Liver (tissue), 3 donors: ENCODE measurements around the gene CAV2.

Source experiments
- GABPA ChIP-seq, 2 donors: IDR thresholded peaks in 1 of 2; conservative IDR thresholded peaks in 1 of 2; 2 replicates each; pipeline ENCODE4 v1.6.1; 2016; ENCODE audit warnings: antibody characterized with exemption in 2 of 2, mild to moderate bottlenecking in 1 of 2, moderate library complexity in 1 of 2
- JUND ChIP-seq, 2 donors: IDR thresholded peaks; 2 replicates each; pipeline ENCODE4 v1.6.1; 2016; ENCODE audit warnings: antibody characterized with exemption in 2 of 2
- RAD21 ChIP-seq, 2 donors: IDR thresholded peaks; 2 replicates each; pipeline ENCODE4 v1.6.1; 2016; ENCODE audit warnings: antibody characterized with exemption in 2 of 2, mild to moderate bottlenecking in 2 of 2
- SP1 ChIP-seq: IDR thresholded peaks from 2 replicates; pipeline ENCODE4 v1.6.1; 2018; ENCODE audit warnings: antibody characterized with exemption, mild to moderate bottlenecking
- TAF1 ChIP-seq: conservative IDR thresholded peaks from 2 replicates; pipeline ENCODE4 v1.6.1; 2016; ENCODE audit warnings: antibody characterized with exemption, mild to moderate bottlenecking
- YY1 ChIP-seq: IDR thresholded peaks from 2 replicates; pipeline ENCODE4 v1.6.1; 2016; ENCODE audit warnings: antibody characterized with exemption, mild to moderate bottlenecking
- TF ChIP-seq, protein P1 (sequence below): fragments of 150-350 bp; IDR thresholded peaks from 2 replicates; pipeline ENCODE4 v1.5.1; 2017; ENCODE audit warnings: improper control_type of control experiment, low read depth, low read length; ENCODE audit not compliant: missing input control
- TF ChIP-seq, protein P2 (sequence below): IDR thresholded peaks from 2 replicates; pipeline ENCODE4 v1.6.1; 2016; ENCODE audit warnings: antibody characterized with exemption
- TF ChIP-seq, protein P3 (sequence below): IDR thresholded peaks from 2 replicates; pipeline ENCODE4 v1.6.1; 2016; ENCODE audit warnings: antibody characterized with exemption
- TF ChIP-seq, protein P4 (sequence below): IDR thresholded peaks from 2 replicates; pipeline ENCODE4 v1.6.1; 2016; ENCODE audit warnings: antibody characterized with exemption, mild to moderate bottlenecking
- donor health status: healthy.
- donor health status: healthy.

DNA sequence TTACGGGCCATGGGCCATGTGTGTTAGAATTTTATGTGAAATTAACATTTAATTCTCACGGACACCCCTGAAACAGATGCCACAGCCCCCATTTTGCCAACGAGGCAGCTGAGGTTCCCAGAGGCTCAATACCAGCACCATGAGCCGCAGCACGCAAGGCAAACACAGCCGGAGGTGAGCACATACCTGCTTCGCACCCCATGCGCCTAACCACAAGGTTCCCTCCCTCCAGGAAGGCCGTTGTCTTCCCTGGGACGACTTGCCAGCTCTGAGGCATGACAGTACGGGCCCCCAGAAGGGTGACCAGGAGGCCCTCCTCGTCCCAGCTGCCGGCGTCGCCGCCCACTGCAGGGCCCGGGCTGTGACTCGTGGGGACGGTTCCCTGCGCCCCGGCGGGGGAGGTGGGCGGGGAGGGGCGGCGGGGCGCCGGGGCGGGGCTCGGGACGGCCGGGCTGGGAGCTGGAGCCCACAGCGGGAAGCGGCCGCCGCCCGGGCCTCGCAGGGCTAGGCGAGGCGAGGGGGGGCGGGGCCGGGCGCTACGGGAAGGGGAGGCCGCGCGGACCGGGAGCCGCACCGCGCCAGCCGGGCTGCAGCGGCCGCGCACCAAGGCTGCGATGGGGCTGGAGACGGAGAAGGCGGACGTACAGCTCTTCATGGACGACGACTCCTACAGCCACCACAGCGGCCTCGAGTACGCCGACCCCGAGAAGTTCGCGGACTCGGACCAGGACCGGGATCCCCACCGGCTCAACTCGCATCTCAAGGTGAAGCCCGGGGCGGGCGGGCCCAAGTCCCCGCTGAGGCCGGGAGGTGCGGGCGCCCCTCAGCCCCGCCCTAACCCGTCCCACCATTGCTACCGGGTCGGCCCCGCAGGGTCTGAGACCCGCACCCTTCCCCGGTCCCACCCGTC lies at the start of gene CAV2:
- TF ChIP-seq, protein P1, sequence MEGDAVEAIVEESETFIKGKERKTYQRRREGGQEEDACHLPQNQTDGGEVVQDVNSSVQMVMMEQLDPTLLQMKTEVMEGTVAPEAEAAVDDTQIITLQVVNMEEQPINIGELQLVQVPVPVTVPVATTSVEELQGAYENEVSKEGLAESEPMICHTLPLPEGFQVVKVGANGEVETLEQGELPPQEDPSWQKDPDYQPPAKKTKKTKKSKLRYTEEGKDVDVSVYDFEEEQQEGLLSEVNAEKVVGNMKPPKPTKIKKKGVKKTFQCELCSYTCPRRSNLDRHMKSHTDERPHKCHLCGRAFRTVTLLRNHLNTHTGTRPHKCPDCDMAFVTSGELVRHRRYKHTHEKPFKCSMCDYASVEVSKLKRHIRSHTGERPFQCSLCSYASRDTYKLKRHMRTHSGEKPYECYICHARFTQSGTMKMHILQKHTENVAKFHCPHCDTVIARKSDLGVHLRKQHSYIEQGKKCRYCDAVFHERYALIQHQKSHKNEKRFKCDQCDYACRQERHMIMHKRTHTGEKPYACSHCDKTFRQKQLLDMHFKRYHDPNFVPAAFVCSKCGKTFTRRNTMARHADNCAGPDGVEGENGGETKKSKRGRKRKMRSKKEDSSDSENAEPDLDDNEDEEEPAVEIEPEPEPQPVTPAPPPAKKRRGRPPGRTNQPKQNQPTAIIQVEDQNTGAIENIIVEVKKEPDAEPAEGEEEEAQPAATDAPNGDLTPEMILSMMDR: no peak
- TF ChIP-seq RAD21 (IDR thresholded peaks at IDR 0.05) (no peak), JUND (IDR thresholded peaks at IDR 0.05) (no peak), GABPA (IDR thresholded peaks at IDR 0.05 in 1 of 2, conservative IDR thresholded peaks at IDR 0.05 in 1 of 2) (no peak), TAF1 (no peak), YY1 (peak; percentile 16), SP1 (no peak)
- TF ChIP-seq, protein P2, sequence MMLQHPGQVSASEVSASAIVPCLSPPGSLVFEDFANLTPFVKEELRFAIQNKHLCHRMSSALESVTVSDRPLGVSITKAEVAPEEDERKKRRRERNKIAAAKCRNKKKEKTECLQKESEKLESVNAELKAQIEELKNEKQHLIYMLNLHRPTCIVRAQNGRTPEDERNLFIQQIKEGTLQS: no peak
- TF ChIP-seq, protein P3, sequence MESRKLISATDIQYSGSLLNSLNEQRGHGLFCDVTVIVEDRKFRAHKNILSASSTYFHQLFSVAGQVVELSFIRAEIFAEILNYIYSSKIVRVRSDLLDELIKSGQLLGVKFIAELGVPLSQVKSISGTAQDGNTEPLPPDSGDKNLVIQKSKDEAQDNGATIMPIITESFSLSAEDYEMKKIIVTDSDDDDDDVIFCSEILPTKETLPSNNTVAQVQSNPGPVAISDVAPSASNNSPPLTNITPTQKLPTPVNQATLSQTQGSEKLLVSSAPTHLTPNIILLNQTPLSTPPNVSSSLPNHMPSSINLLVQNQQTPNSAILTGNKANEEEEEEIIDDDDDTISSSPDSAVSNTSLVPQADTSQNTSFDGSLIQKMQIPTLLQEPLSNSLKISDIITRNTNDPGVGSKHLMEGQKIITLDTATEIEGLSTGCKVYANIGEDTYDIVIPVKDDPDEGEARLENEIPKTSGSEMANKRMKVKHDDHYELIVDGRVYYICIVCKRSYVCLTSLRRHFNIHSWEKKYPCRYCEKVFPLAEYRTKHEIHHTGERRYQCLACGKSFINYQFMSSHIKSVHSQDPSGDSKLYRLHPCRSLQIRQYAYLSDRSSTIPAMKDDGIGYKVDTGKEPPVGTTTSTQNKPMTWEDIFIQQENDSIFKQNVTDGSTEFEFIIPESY: no peak
- TF ChIP-seq, protein P4, sequence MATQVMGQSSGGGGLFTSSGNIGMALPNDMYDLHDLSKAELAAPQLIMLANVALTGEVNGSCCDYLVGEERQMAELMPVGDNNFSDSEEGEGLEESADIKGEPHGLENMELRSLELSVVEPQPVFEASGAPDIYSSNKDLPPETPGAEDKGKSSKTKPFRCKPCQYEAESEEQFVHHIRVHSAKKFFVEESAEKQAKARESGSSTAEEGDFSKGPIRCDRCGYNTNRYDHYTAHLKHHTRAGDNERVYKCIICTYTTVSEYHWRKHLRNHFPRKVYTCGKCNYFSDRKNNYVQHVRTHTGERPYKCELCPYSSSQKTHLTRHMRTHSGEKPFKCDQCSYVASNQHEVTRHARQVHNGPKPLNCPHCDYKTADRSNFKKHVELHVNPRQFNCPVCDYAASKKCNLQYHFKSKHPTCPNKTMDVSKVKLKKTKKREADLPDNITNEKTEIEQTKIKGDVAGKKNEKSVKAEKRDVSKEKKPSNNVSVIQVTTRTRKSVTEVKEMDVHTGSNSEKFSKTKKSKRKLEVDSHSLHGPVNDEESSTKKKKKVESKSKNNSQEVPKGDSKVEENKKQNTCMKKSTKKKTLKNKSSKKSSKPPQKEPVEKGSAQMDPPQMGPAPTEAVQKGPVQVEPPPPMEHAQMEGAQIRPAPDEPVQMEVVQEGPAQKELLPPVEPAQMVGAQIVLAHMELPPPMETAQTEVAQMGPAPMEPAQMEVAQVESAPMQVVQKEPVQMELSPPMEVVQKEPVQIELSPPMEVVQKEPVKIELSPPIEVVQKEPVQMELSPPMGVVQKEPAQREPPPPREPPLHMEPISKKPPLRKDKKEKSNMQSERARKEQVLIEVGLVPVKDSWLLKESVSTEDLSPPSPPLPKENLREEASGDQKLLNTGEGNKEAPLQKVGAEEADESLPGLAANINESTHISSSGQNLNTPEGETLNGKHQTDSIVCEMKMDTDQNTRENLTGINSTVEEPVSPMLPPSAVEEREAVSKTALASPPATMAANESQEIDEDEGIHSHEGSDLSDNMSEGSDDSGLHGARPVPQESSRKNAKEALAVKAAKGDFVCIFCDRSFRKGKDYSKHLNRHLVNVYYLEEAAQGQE: no peak
